Inflammatory macrophage treated with lipopolysaccharide for 1 hour (primary cell): ENCODE data around the gene WDR89.
"Not testable (repeated sequence)": the region's sequence is repeated elsewhere in the genome, so short reads cannot be mapped to it uniquely, and the experiment has no call there.

Source experiments
- DNase-seq, 2 donors: peaks; one replicate each; pipeline ENCODE4 v3.0.0-alpha.2; 2020 to 2022

Gene WDR89, protein sequence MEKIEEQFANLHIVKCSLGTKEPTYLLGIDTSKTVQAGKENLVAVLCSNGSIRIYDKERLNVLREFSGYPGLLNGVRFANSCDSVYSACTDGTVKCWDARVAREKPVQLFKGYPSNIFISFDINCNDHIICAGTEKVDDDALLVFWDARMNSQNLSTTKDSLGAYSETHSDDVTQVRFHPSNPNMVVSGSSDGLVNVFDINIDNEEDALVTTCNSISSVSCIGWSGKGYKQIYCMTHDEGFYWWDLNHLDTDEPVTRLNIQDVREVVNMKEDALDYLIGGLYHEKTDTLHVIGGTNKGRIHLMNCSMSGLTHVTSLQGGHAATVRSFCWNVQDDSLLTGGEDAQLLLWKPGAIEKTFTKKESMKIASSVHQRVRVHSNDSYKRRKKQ

GRCh38 chr14:63641473-63642228 is at the start of gene WDR89:
Gene WDR89 (minus strand): TSS chr14:63641871. CDS start chr14:63599942, 41,929 bp downstream.
- peak; percentile 97 to 99 for DNase-seq

DNA sequence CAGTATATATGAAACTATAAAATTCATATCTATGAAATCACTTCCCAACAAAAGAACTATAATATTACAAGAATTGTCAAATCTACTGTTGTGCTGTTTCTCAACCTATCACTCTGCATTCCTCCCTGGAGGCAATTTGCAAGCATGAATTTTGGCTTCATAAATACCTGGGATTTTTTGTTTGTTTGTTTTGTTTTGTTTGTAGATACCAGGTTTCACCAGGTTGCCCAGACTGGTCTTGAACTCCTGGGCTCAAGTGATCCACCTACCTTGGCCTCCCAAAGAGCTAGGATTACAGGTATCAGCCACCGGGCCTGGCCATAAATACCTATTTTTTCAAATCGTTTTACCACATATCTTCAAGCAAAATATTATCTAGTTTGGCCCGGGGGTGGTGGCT is 47.5 kb upstream of the WDR89 start:
- DNase-seq, result no peak

DNA sequence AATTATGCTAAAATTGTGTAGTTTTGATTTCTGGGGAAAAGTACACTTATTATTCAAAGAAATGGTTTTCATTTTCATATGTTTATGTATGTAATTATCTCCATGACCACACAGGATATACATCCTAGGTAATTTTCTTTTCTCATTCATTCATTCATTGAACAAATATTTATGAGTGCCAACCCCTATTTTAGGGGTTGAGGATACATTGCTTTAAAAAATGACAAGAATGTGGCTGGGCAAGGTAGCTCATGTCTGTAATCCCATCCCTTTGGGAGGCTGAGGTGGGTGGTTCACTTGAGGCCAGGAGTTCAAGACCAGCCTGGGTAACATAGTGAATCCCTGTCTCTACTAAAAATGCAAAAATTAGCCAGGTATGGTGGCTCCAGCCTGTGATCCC is 45.3 kb upstream of the WDR89 start:
- DNase-seq, result no peak

- no peak for DNase-seq
Measured at GRCh38 chr14:63685401-63685800, 43.7 kb upstream of the WDR89 start.

DNA sequence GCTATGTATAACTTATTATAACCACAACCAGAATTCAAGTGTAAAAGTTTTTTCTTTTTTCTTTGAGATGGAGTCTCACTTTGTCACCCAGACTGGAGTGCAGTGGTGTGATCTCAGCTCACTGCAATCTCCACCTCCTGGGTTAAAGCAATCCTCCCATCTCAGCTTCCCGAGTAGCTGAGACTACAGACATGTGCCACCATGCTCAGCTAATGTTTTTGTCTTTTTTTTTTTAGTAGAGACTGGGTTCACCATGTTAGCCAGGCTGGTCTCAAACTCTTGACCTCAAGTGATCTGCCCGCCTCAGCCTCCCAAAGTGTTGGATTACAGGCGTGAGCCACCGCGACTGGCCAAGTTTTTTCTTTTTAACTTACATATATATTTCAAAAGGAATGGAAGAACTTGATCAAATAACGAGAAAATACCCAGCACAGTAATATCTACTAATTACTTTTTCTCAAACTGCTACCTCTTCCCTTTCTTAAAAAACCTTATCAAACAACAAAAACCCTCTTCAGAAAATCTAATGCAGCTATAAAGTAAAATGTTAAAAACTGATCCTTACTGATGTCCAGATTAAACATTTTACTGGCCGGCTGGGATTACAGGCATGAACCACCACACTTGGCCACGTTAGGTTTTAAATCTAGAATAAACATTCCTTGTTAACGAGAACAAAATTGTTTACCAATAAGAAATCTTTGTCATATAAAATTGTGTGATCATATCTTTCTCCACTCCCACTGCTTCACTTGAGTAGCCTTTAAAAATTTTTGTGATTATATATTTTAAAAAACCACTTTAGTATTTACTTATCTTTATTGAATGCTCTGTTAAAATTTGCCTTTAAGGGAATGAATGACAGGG is 41.3 kb upstream of the WDR89 start:
- DNase-seq, result no peak

GRCh38 chr14:63678536-63678935 is 36.9 kb upstream of the WDR89 start:
- no peak for DNase-seq

GRCh38 chr14:63677891-63678379 is 36.3 kb upstream of the WDR89 start:
- no peak for DNase-seq

DNA sequence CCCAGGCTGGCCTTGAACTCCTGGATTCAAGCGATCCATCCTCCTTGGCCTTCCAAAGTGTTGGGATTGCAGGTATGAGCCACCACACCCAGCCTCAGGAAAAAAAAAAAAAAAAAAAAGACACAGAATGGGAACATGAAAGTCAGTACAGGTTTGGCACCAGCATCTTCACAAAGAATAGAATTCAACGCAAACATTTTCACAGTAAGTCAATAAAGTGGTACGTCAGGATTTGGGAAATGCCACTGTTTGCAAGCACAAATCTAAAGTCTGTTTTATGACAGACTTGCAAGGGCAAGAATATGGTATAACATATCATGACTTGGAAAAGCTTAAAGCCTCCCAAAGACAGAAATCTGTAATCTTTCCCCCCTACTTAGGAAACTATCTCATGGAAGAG is 34.9 kb upstream of the WDR89 start:
- no peak for DNase-seq

GRCh38 chr14:63673886-63674497 is 32.3 kb upstream of the WDR89 start:
- no peak for DNase-seq

- no peak for DNase-seq
Measured at GRCh38 chr14:63673255-63673654, 31.6 kb upstream of the WDR89 start.

- DNase-seq, result no peak
Measured at GRCh38 chr14:63672417-63673180, 30.9 kb upstream of the WDR89 start.

DNA sequence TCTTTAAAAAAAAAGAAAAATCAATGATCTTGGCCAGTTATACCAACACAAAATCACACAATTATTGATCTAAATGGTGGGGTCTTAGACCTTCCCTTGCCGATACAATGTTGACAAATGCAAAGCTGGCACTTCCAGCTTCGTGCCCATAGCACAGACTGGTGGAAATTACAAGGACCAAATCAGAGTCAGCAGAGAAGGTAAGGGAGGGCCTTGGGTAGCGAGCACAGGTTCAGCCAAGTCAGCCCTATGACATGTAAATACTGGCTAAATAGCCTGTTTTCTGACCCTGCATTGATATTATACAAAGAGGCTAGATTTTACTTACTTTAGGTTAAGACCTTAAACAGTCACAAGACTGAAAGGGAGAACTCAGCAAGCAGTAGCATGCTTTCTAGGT is 30.3 kb upstream of the WDR89 start:
- DNase-seq, result no peak

DNA sequence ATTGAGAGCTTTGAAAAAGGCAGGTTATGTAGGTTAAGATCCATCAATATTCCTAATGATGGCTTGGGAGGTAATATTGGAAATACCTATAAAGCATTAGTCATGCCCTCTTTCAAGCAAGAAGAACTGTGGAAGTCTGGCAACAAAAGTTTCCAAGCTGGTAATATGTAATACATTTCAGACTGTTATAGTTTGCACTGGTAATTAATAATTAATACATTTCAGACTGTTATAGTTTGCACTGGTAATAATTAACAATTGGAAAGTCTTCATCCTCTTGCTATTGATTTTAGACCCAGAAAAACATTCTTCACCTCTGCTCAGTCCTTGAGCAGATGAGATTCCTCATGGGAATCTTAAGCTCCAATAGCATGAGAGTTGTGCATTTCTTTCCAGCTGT is 29.0 kb upstream of the WDR89 start:
- DNase-seq, result no peak

- DNase-seq, result no peak
Measured at GRCh38 chr14:63666335-63666734, 24.7 kb upstream of the WDR89 start.

- DNase-seq, result no peak
Measured at GRCh38 chr14:63663428-63664341, 22.0 kb upstream of the WDR89 start.

GRCh38 chr14:63662776-63663175 is 21.1 kb upstream of the WDR89 start:
- DNase-seq, result no peak

DNA sequence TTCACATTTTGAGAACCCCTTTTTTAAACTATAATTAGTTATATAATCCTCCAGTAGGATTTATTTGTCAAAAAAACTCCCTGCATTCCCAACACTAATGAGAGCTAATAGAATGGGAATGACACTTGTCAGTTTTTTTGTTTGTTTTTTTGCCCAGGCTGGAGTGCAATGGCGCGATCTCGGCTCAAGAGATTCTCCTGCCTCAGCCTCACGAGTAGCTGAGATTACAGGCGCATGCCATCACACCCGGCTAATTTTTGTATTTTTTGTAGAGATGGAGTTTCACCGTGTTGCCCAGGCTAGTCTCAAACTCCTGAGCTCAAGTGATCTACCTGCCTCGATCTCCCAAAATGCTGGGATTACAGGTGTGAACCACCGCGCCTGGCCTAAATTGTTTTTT is 20.2 kb upstream of the WDR89 start:
- DNase-seq, result not testable (repeated sequence)

- DNase-seq, result no peak
Measured at GRCh38 chr14:63659726-63660125, 18.1 kb upstream of the WDR89 start.

GRCh38 chr14:63656194-63656593 is 14.5 kb upstream of the WDR89 start:
- peak; percentile 75 to 78 for DNase-seq

DNA sequence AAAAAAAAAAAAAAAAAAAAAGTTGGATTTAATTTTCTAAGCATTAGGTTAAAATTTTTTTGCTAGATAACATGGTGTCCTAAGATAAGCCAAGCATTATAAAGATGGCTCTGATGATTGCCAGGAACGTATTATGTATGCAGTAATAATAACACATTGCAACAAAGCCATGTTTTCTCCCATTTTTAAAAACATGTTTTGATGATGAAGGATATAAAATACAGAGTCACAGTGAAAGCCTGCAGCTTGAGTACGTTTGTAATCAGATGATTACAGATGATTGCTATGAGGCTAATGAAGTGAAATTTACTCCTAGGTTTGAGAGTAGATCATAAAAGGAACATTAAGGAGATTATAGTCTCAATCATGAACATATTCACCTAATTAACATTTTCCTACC is 13.3 kb upstream of the WDR89 start:
- DNase-seq, result no peak

DNA sequence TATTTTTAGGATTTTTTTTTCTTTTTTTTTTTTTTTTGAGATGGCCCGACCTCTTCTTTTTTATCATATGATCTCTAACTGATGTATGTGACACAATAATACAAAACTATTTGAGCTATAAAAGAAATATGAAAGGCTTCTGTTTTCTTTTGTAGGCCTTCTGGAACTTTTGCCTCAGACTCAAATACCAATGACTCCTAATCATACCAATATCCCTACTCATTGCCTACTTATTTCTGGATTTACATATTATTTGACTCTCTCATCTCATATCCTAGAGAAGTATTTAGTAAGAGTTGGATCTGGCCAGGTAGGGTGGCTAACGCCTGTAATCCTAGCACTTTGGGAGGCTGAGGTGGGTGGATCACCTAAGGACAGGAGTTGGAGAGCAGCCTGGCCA is 12.7 kb upstream of the WDR89 start:
- no peak for DNase-seq
